Measurements from ENCODE around the gene DDB1.

DDB1 gene

DNA sequence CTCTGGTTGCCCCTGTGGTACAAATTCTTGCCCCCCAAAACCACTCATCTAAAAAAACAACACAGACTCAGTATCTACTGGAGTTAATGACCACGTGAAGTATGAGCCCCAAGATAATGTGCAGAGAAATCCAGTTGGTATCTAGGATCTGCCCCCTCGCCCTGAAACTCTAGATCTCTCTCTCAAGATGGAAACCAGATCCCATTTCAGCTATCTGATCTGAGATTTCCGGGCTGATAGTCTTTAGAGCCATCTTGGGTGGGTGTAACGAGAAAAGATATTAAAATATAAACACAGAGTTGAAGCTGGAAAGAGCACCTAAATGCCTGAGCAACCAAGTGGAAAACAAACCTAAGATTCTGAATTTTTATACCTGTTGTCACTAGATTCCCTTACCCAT lies 23.8 kb downstream of the DDB1 start:
- DNase-seq (ENCODE audit: extremely low read depth, low read depth): no peak
- no peak overlapping the region for H3K4me3 ChIP-seq (replicated peaks; ENCODE audit: low read depth, low read length)
- TF ChIP-seq, protein P1, sequence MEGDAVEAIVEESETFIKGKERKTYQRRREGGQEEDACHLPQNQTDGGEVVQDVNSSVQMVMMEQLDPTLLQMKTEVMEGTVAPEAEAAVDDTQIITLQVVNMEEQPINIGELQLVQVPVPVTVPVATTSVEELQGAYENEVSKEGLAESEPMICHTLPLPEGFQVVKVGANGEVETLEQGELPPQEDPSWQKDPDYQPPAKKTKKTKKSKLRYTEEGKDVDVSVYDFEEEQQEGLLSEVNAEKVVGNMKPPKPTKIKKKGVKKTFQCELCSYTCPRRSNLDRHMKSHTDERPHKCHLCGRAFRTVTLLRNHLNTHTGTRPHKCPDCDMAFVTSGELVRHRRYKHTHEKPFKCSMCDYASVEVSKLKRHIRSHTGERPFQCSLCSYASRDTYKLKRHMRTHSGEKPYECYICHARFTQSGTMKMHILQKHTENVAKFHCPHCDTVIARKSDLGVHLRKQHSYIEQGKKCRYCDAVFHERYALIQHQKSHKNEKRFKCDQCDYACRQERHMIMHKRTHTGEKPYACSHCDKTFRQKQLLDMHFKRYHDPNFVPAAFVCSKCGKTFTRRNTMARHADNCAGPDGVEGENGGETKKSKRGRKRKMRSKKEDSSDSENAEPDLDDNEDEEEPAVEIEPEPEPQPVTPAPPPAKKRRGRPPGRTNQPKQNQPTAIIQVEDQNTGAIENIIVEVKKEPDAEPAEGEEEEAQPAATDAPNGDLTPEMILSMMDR (IDR thresholded peaks at IDR 0.05; ENCODE audit: low read depth, low read length, missing control alignments): no peak

DNA sequence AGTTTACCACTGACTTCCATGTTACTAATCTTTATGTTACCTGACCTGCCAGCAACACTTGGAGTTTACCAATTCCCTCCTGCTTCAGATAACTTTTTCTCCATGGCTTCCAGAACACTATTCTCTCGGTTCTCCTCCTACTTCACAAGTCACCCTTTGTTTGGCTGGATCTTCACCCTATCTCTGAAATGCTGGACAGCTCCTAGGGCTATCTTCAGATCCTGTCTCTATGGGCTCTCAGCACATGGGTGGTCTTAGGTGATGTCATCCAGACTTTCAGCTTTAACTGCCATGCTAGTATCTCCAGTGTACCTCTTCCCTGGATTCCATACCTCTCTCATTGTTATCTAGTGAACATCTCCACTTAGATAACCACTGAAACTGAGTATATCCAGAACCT lies 25.6 kb downstream of the DDB1 start:
- TF ChIP-seq, protein P1 (IDR thresholded peaks at IDR 0.05; ENCODE audit: low read depth, low read length, missing control alignments): no peak
- no peak overlapping the region for H3K4me3 ChIP-seq (replicated peaks; ENCODE audit: low read depth, low read length)
- no peak for DNase-seq (ENCODE audit: extremely low read depth, low read depth)

DNA sequence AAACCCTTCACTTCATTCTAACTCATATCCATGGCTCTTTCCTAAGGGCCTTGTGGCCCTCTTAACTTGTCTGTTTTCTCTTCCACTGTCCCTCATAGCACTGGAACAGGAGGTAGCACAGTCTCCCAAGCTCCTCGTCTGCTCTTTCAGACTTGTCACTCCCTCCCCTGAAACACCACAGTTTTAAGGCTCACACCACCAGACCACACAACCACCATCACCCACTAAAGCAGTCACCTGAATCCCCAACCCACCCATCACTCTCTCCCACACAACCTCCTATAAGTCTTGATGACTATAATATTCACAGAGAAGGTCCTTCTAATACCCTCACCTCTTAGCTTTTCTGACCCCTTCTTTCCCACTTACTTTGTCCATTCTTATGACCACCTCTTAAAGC lies 26.7 kb downstream of the DDB1 start:
- TF ChIP-seq, protein P1 (IDR thresholded peaks at IDR 0.05; ENCODE audit: low read depth, low read length, missing control alignments): no peak
- no peak for DNase-seq (ENCODE audit: extremely low read depth, low read depth)
- H3K4me3 ChIP-seq (replicated peaks; ENCODE audit: low read depth, low read length): no peak overlapping the region

DNA sequence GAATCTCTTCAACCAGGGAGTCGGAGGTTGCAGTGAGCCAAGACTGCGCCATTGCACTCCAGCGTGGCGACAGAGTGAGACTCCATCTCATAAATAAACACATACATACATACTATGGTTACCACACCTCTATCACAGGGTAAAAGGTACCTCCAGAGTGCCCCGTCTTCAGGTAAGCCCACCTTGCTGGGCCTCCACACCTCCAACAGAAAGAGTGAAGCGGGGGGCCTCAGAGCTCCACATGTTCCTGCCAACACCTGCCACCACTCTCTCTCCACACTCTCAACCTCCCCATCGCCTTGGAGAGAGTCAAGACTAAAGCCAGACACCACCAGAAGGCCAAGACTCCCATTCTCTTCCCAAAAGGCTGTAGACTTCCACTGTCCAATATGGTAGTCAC lies 27.5 kb downstream of the DDB1 start:
- H3K4me3 ChIP-seq (replicated peaks; ENCODE audit: low read depth, low read length): no peak overlapping the region
- no peak for DNase-seq (ENCODE audit: extremely low read depth, low read depth)
- TF ChIP-seq, protein P1 (IDR thresholded peaks at IDR 0.05; ENCODE audit: low read depth, low read length, missing control alignments): no peak

DNA sequence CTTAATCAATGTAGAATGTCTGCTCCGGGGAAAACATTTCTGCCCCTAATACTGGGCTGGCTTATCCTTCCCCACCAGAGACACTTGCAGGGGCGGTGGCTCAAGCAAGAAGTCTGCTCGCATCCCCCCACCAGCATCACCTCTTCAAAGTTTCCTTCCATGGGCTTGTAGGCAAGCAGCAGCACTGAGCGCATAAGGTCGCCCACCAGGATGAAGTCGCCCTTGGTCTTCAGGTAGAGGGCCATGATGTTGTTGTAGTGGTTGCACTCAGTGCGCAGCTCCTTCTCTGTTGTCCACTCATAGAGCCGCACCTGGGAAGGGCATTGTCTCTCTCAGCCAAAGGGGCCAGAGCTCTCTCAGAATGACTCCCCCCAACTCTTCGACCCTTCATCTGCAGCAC lies 29.2 kb downstream of the DDB1 start:
- H3K4me3 ChIP-seq (replicated peaks; ENCODE audit: low read depth, low read length): no peak overlapping the region
- no peak for DNase-seq (ENCODE audit: extremely low read depth, low read depth)
- TF ChIP-seq, protein P1 (IDR thresholded peaks at IDR 0.05; ENCODE audit: low read depth, low read length, missing control alignments): no peak

DNA sequence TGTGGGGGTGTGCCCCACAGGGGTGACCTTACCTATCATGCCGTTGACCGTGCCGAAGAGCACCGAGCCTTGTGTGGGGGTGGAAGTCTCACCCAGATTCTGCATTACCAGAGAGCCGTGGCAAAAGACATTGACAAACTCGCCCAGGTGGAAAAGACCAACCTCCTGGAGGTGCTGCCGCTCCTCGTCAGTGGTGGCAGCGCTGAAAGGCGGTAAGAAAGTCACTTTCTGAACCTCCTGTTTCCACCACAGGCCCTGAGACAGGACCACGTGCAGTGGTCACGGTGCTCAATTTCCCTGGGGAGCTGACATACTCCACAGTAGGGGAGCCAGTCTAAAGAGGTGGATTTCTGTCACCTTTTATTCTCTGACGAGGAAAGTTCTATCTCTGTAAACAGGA lies 30.4 kb downstream of the DDB1 start:
- no peak for DNase-seq (ENCODE audit: extremely low read depth, low read depth)
- TF ChIP-seq, protein P1 (IDR thresholded peaks at IDR 0.05; ENCODE audit: low read depth, low read length, missing control alignments): no peak
- H3K4me3 ChIP-seq (replicated peaks; ENCODE audit: low read depth, low read length): no peak overlapping the region

DNA sequence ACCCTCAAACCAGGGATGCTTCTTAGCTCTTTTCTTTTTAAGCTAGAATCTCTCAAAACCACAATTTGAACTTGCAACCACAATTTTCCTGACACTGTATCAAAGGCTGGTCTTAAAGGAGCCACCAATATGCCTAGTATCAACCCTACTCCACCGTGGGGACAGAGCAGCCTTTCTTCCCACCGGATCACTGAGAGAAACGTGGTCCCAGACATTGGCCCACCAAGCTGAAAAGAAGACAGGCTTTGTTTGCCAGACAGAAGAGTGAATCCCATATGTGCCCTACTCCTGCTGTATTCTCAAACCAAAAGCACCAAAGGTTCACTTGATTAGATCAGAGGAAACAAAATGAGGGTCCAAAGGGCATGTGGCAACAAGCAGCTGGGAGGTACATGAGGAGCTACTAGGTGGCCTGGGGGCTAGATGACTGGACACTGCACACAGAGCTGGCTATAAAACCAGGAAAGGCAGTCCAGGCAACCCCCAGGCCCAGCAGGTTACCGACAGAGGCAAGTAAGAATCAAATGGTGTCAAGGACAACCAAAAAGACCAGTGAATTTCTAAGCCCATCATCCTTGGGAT lies 34.2 kb downstream of the DDB1 start:
- no peak overlapping the region for H3K4me3 ChIP-seq (replicated peaks; ENCODE audit: low read depth, low read length)
- DNase-seq (ENCODE audit: extremely low read depth, low read depth): no peak
- TF ChIP-seq, protein P1 (IDR thresholded peaks at IDR 0.05; ENCODE audit: low read depth, low read length, missing control alignments): no peak

Data from HFF-Myc (cell line).